GM12878 (cell line): ENCODE measurements around the gene VANGL1. TPM values are rescaled to one million over a fixed set of nuclear protein-coding genes. Genes with fewer than 3 reads are reported as not detected.
A peak's percentile ranks its signal among the peaks of the same experiment; 100 is the strongest.

ENCODE experiments used
- ATAC-seq: fragments of 200-7000 bp; cut with Tn5 transposase; 3 replicates; pipeline ENCODE4 v1.9.1; 2020; ENCODE audit warnings: mild to moderate bottlenecking, moderate library complexity
- BruUV-seq: library from RNA; stranded (reverse); fragments of 400-500 nt; replicated peaks from 2 replicates; lab custom pipeline; 2021; lab: Mats Ljungman, UMichigan
- CTCF ChIA-PET: fragments of 300-600 bp; sonication (Branson Sonifier 250); formaldehyde crosslinking; extraction: SDS; loops from one replicate; lab custom pipeline; 2021; ENCODE audit warnings: inconsistent platforms; lab: Yijun Ruan, JAX
- POLR2A ChIA-PET: fragments of 350-600 bp; formaldehyde crosslinking; extraction: SDS; loops from one replicate; lab custom pipeline; 2021; ENCODE audit warnings: inconsistent platforms; lab: Charles Lee
- RAD21 ChIA-PET: fragments of 300-600 bp; sonication (Branson Sonifier 250); formaldehyde crosslinking; loops from one replicate; lab custom pipeline; 2023; ENCODE audit warnings: antibody characterized with exemption; ENCODE audit not compliant: unreplicated experiment; lab: Charles Lee
- SMC1A ChIA-PET: fragments of 300-600 bp; sonication (Branson Sonifier 250); formaldehyde crosslinking; loops from one replicate; lab custom pipeline; 2023; ENCODE audit not compliant: unreplicated experiment, uncharacterized antibody; lab: Charles Lee
- DNase-seq: peaks from one replicate; pipeline ENCODE4 v3.0.0-alpha.2; 2011; ENCODE audit warnings: low read depth, low spot score
- FAIRE-seq: peaks from 3 replicates; lab custom pipeline; 2011; peaks lifted over from hg19 to GRCh38; lab: Jason Lieb, UNC
- H2AFZ ChIP-seq: 2 replicates; pipeline ENCODE4 v1.6.0; 2011; ENCODE audit warnings: low read depth, low read length, control low read depth; ENCODE audit not compliant: control insufficient read depth
- H3K27ac ChIP-seq: 2 replicates; pipeline ENCODE4 v1.5.1; 2011; ENCODE audit warnings: control low read depth; ENCODE audit not compliant: control insufficient read depth, insufficient read depth
- H3K27me3 ChIP-seq, 2 experiments: replicated peaks in 1 of 2; 2 replicates each; pipeline versions ENCODE4 v1.6.0 to v1.6.1; 2011; ENCODE audit warnings: low read length in 1 of 2; ENCODE audit not compliant: control insufficient read depth in 2 of 2, insufficient read depth in 2 of 2
- H3K36me3 ChIP-seq, 2 experiments: 2 replicates each; pipeline ENCODE4 v1.5.1; 2011; ENCODE audit warnings: low read length in 1 of 2; ENCODE audit not compliant: control insufficient read depth in 2 of 2, insufficient read depth in 2 of 2
- H3K4me1 ChIP-seq: 2 replicates; pipeline ENCODE4 v1.6.1; 2011; ENCODE audit warnings: mild to moderate bottlenecking, low read length, moderate library complexity, mixed read lengths; ENCODE audit not compliant: control insufficient read depth, insufficient read depth
- H3K4me2 ChIP-seq: 2 replicates; pipeline ENCODE4 v1.6.0; 2011; ENCODE audit warnings: control low read depth; ENCODE audit not compliant: control insufficient read depth, insufficient read depth
- H3K4me3 ChIP-seq: fragments of 200-600 bp; sonication (generic); 2 replicates; pipeline ENCODE4 v1.5.1; 2016
- H3K79me2 ChIP-seq: 2 replicates; pipeline ENCODE4 v1.6.0; 2011; ENCODE audit warnings: low read length; ENCODE audit not compliant: control insufficient read depth, insufficient read depth
- H3K9ac ChIP-seq: 2 replicates; pipeline ENCODE4 v1.8.0; 2011; ENCODE audit warnings: low read length, control low read depth, mixed read lengths; ENCODE audit not compliant: control insufficient read depth, insufficient read depth
- H3K9me3 ChIP-seq: replicated peaks from 3 replicates; pipeline ENCODE4 v1.5.1; 2011; ENCODE audit warnings: mild to moderate bottlenecking, low read length; ENCODE audit not compliant: control insufficient read depth, insufficient read depth
- H4K20me1 ChIP-seq: 2 replicates; pipeline ENCODE4 v1.6.0; 2011; ENCODE audit not compliant: control insufficient read depth, insufficient read depth
- MYB ChIP-seq: fragments of 150-350 bp; IDR thresholded peaks from 2 replicates; pipeline ENCODE4 v1.6.1; 2014; ENCODE audit warnings: mild to moderate bottlenecking, low read depth, low read length, borderline replicate concordance
- NFYB ChIP-seq: IDR thresholded peaks from 2 replicates; pipeline ENCODE4 v1.6.1; 2011; ENCODE audit warnings: low read depth, mild to moderate bottlenecking, low read length, improper control_type of control experiment, moderate library complexity; ENCODE audit not compliant: insufficient read depth
- SMAD5 ChIP-seq: IDR thresholded peaks from 2 replicates; pipeline ENCODE4 v1.6.1; 2016; ENCODE audit warnings: antibody characterized with exemption, low read depth
- SRF ChIP-seq, 2 experiments: IDR thresholded peaks; 2 replicates each; pipeline ENCODE4 v1.6.1; 2011; ENCODE audit warnings: low read depth in 2 of 2, low read length in 2 of 2, mild to moderate bottlenecking in 1 of 2, moderate library complexity in 1 of 2
- YBX1 ChIP-seq: fragments of 450-650 bp; IDR thresholded peaks from 2 replicates; pipeline ENCODE4 v1.6.1; 2016; ENCODE audit warnings: antibody characterized with exemption
- WGBS: methylation state at CpG from one replicate; pipeline ENCODE4 v1.1.6; 2016; ENCODE audit warnings: low lambda C conversion rate; ENCODE audit not compliant: insufficient replicate concordance, insufficient coverage; ENCODE audit errors: missing lambda C conversion rate; 5-methylcytosine and 5-hydroxymethylcytosine counted together
- in situ Hi-C: fragments of 300-500 bp; cut with MboI; formaldehyde crosslinking; loops from 9 replicates; pipeline ENCODE4 v1.14.3; 2018; ENCODE audit warnings: mixed read lengths
- intact Hi-C: fragments of 100-400 bp; cut with micrococcal nuclease; formaldehyde crosslinking; loops from one replicate; pipeline ENCODE4 v1.14.2; 2022; ENCODE audit not compliant: unreplicated experiment
- polyA plus RNA-seq, 11 experiments: library from polyadenylated mRNA; depleted of rRNA in 4 of 11; unstranded in 6 of 11; stranded (reverse) in 5 of 11; fragments of >200 nt; fragmentation: Nextera tagmentation in 4 of 11; fragmentation: Illumina TruSeq in 1 of 11; extraction: Ambion mirVana in 4 of 11; extraction: Trizol in 1 of 11; gene quantifications; 1 replicate in 1 of 11; 2 replicates in 10 of 11; pipeline versions ENCODE4 v1.2.1 to v1.2.3, GENCODE V29; 2011 to 2016; ENCODE audit warnings: inconsistent platforms in 2 of 11, missing spikeins in 2 of 11, low read depth in 1 of 11
- total RNA-seq, 4 experiments: library from RNA; depleted of rRNA in 3 of 4; stranded (reverse); fragments of >200 nt in 3 of 4; fragmentation: Illumina TruSeq in 1 of 4; extraction: Trizol in 1 of 4; gene quantifications; 2 replicates each; pipeline versions ENCODE4 v1.2.1 to v1.2.3, GENCODE V29; 2013 to 2021
- TF ChIP-seq, protein P1 (sequence below): fragments of 450-650 bp; IDR thresholded peaks from 2 replicates; pipeline ENCODE4 v1.6.1; 2016; ENCODE audit warnings: mild to moderate bottlenecking
- TF ChIP-seq, protein P2 (sequence below): fragments of 450-650 bp; IDR thresholded peaks from 2 replicates; pipeline ENCODE4 v1.6.1; 2017; ENCODE audit warnings: antibody characterized with exemption, mild to moderate bottlenecking, moderate library complexity
- TF ChIP-seq, protein P3 (sequence below): IDR thresholded peaks from 2 replicates; pipeline ENCODE4 v1.6.1; 2011; ENCODE audit warnings: low read depth, low read length, improper control_type of control experiment, borderline replicate concordance
- TF ChIP-seq, protein P4 (sequence below): IDR thresholded peaks from 2 replicates; pipeline ENCODE4 v1.6.1; 2012; ENCODE audit warnings: low read depth, low read length, improper control_type of control experiment

VANGL1 gene
- total and polyA plus RNA-seq, 10 of the 15 experiments (the other 5 are each of a cell fraction or from before 2014, with no cell fraction given): 0.71 to 12.9 (median 6.3) TPM

DNA sequence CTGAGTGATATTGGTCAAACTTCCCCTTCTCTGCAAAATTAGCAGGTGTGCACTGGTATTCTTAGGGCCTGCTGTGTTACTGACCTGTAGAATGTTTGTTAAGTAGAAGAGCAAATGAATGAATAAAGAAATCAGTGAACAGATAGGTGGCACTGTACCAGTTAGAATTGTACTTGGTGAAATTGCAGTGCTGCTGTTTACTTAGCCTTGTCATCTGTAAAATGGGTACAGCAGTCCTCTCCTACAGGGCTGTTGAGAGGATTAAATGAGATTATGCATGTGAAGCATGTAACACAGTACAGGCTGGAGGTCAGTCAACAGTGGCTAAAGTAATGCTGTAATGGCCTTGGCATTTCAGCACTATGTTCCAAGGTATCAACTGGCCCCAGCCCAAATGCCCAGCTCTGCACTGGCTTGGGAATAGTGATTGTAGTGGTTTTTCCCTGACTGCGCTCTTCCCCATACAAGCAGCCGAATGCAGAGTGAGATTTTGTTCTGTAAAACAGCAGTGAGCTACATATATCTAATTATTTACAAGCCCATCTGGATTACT lies 10.5 kb downstream of the VANGL1 start:
- in situ Hi-C loops: no loop called here
- no peak overlapping the region for H3K27ac ChIP-seq
- no peak for TF ChIP-seq SMAD5
- TF ChIP-seq, protein P1, sequence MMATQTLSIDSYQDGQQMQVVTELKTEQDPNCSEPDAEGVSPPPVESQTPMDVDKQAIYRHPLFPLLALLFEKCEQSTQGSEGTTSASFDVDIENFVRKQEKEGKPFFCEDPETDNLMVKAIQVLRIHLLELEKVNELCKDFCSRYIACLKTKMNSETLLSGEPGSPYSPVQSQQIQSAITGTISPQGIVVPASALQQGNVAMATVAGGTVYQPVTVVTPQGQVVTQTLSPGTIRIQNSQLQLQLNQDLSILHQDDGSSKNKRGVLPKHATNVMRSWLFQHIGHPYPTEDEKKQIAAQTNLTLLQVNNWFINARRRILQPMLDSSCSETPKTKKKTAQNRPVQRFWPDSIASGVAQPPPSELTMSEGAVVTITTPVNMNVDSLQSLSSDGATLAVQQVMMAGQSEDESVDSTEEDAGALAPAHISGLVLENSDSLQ: no peak
- no peak for TF ChIP-seq YBX1
- TF ChIP-seq NFYB: no peak
- TF ChIP-seq, protein P2, sequence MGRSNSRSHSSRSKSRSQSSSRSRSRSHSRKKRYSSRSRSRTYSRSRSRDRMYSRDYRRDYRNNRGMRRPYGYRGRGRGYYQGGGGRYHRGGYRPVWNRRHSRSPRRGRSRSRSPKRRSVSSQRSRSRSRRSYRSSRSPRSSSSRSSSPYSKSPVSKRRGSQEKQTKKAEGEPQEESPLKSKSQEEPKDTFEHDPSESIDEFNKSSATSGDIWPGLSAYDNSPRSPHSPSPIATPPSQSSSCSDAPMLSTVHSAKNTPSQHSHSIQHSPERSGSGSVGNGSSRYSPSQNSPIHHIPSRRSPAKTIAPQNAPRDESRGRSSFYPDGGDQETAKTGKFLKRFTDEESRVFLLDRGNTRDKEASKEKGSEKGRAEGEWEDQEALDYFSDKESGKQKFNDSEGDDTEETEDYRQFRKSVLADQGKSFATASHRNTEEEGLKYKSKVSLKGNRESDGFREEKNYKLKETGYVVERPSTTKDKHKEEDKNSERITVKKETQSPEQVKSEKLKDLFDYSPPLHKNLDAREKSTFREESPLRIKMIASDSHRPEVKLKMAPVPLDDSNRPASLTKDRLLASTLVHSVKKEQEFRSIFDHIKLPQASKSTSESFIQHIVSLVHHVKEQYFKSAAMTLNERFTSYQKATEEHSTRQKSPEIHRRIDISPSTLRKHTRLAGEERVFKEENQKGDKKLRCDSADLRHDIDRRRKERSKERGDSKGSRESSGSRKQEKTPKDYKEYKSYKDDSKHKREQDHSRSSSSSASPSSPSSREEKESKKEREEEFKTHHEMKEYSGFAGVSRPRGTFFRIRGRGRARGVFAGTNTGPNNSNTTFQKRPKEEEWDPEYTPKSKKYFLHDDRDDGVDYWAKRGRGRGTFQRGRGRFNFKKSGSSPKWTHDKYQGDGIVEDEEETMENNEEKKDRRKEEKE: no peak
- TF ChIP-seq, protein P3, sequence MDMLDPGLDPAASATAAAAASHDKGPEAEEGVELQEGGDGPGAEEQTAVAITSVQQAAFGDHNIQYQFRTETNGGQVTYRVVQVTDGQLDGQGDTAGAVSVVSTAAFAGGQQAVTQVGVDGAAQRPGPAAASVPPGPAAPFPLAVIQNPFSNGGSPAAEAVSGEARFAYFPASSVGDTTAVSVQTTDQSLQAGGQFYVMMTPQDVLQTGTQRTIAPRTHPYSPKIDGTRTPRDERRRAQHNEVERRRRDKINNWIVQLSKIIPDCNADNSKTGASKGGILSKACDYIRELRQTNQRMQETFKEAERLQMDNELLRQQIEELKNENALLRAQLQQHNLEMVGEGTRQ: no peak
- TF ChIP-seq MYB: no peak
- TF ChIP-seq, protein P4, sequence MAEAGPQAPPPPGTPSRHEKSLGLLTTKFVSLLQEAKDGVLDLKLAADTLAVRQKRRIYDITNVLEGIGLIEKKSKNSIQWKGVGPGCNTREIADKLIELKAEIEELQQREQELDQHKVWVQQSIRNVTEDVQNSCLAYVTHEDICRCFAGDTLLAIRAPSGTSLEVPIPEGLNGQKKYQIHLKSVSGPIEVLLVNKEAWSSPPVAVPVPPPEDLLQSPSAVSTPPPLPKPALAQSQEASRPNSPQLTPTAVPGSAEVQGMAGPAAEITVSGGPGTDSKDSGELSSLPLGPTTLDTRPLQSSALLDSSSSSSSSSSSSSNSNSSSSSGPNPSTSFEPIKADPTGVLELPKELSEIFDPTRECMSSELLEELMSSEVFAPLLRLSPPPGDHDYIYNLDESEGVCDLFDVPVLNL: no peak
- no peak for TF ChIP-seq SRF (IDR thresholded peaks at IDR 0.05; ENCODE audit: low read depth in 2 of 2, low read length in 2 of 2)
- peaks cover 1% of the 10 kb centered on the region for H3K79me2 ChIP-seq
- no peaks in the 10 kb centered on the region for H4K20me1 ChIP-seq
- H3K4me1 ChIP-seq: peaks cover 38% of the 10 kb centered on the region
- BruUV-seq: no TSS peak
- POLR2A ChIA-PET: no interaction called here
- intact Hi-C loops: no loop called here
- no peak overlapping the region for H3K4me2 ChIP-seq
- CTCF ChIA-PET: interaction anchor here (1.0 kb wide), 1 partner anchor 55 kb away, joined by 4 read pairs; no protein-coding TSS in a partner anchor
- WGBS: 100% methylated on average over 2 of the region's 2 CpGs
- SMC1A ChIA-PET: interaction anchor here (0.5 to 1.6 kb wide), 3 partner anchors 54 to 131 kb away, joined by 3 to 7 read pairs (median 3); no protein-coding TSS in a partner anchor
- no peak for ATAC-seq
- no peak overlapping the region for H2AFZ ChIP-seq
- no peak overlapping the region for H3K4me3 ChIP-seq
- RAD21 ChIA-PET: no interaction called here
- no peaks in the 10 kb centered on the region for H3K9me3 ChIP-seq
- H3K9ac ChIP-seq: no peak overlapping the region
- peaks cover 3 to 4% of the 10 kb centered on the region in 2 experiments; a peak in 3 of 4 replicates for H3K36me3 ChIP-seq
- FAIRE-seq: peak; percentile 56
- DNase-seq: no peak
- no peaks in the 10 kb centered on the region for H3K27me3 ChIP-seq
